Ishikawa (cell line): ENCODE data around the gene BMP10.
A peak's percentile ranks its signal among the peaks of the same experiment; 100 is the strongest.

Source experiments
- CEBPB ChIP-seq: IDR thresholded peaks from 2 replicates; pipeline ENCODE4 v1.6.1; 2012
- CREB1 ChIP-seq: IDR thresholded peaks from 2 replicates; pipeline ENCODE4 v1.6.1; 2012; ENCODE audit warnings: low read depth
- EGR1 ChIP-seq: IDR thresholded peaks from 2 replicates; pipeline ENCODE4 v1.6.1; 2012
- EP300 ChIP-seq: IDR thresholded peaks from 2 replicates; pipeline ENCODE4 v1.6.1; 2012; ENCODE audit warnings: borderline replicate concordance
- FOXM1 ChIP-seq: IDR thresholded peaks from 2 replicates; pipeline ENCODE4 v1.6.1; 2012; ENCODE audit warnings: low read depth, borderline replicate concordance
- MAX ChIP-seq: IDR thresholded peaks from 2 replicates; pipeline ENCODE4 v1.6.1; 2012
- NFIC ChIP-seq: IDR thresholded peaks from 2 replicates; pipeline ENCODE4 v1.6.1; 2012
- RAD21 ChIP-seq: IDR thresholded peaks from 2 replicates; pipeline ENCODE4 v1.6.1; 2012; ENCODE audit warnings: low read depth
- REST ChIP-seq: IDR thresholded peaks from 2 replicates; pipeline ENCODE4 v1.6.1; 2012; ENCODE audit warnings: low read depth, mild to moderate bottlenecking
- TAF1 ChIP-seq: IDR thresholded peaks from 2 replicates; pipeline ENCODE4 v1.6.1; 2012; ENCODE audit warnings: low read depth, mild to moderate bottlenecking
- TCF12 ChIP-seq: IDR thresholded peaks from 2 replicates; pipeline ENCODE4 v1.6.1; 2012; ENCODE audit warnings: low read depth
- TEAD4 ChIP-seq: IDR thresholded peaks from 2 replicates; pipeline ENCODE4 v1.6.1; 2012
- USF1 ChIP-seq: IDR thresholded peaks from 2 replicates; pipeline ENCODE4 v1.6.1; 2012
- YY1 ChIP-seq: IDR thresholded peaks from 2 replicates; pipeline ENCODE4 v1.6.1; 2012; ENCODE audit warnings: low read depth
- ZBTB7A ChIP-seq: IDR thresholded peaks from 2 replicates; pipeline ENCODE4 v1.6.1; 2012; ENCODE audit warnings: low read depth

The BMP10 gene

GRCh38 chr2:68838641-68839040 lies 32.6 kb downstream of the BMP10 start:
- no peak for TF ChIP-seq EP300
- no peak for TF ChIP-seq YY1
- TF ChIP-seq MAX = no peak
- TF ChIP-seq TAF1 = no peak
- TF ChIP-seq FOXM1 = no peak
- no peak for TF ChIP-seq TEAD4
- TF ChIP-seq CEBPB = no peak
- no peak for TF ChIP-seq CREB1
- no peak for TF ChIP-seq ZBTB7A
- TF ChIP-seq NFIC = no peak
- TF ChIP-seq EGR1 = no peak
- no peak for TF ChIP-seq REST
- no peak for TF ChIP-seq TCF12
- no peak for TF ChIP-seq USF1
- no peak for TF ChIP-seq RAD21

- TF ChIP-seq RAD21 = no peak
- TF ChIP-seq FOXM1 = no peak
- TF ChIP-seq CEBPB = no peak
- no peak for TF ChIP-seq TCF12
- no peak for TF ChIP-seq REST
- no peak for TF ChIP-seq USF1
- TF ChIP-seq TAF1 = no peak
- TF ChIP-seq ZBTB7A = no peak
- no peak for TF ChIP-seq EGR1
- TF ChIP-seq MAX = no peak
- no peak for TF ChIP-seq EP300
- TF ChIP-seq TEAD4 = no peak
- no peak for TF ChIP-seq CREB1
- TF ChIP-seq YY1 = no peak
- no peak for TF ChIP-seq NFIC
Observed at GRCh38 chr2:68837861-68838341, 33.3 kb downstream of the BMP10 start.

- peak; percentile 31; the same call in 1 of the 2 replicates for TF ChIP-seq RAD21
- TF ChIP-seq USF1 = no peak
Observed at GRCh38 chr2:68837164-68837860, 33.9 kb downstream of the BMP10 start.

- TF ChIP-seq TAF1 (no peak), ZBTB7A (no peak), RAD21 (no peak)
Observed at GRCh38 chr2:68835621-68836020, 35.6 kb downstream of the BMP10 start.

GRCh38 chr2:68834737-68835376 lies 36.3 kb downstream of the BMP10 start:
- TF ChIP-seq CREB1 (no peak), EGR1 (no peak), YY1 (no peak), FOXM1 (no peak), TEAD4 (no peak), MAX (no peak), TAF1 (no peak), RAD21 (no peak), USF1 (no peak), CEBPB (no peak), TCF12 (no peak), NFIC (no peak), EP300 (no peak)
